Neural progenitor cell (in vitro differentiated cells): Measurements from ENCODE around the gene AKAP5.

Experiments used
- CTCF ChIP-seq: fragments of 200-600 bp; sonication (generic); IDR thresholded peaks from 2 replicates; pipeline ENCODE4 v1.5.1; 2017; ENCODE audit warnings: antibody characterized with exemption, mild to moderate bottlenecking
- EZH2 ChIP-seq: fragments of 200-600 bp; sonication (generic); IDR thresholded peaks from 2 replicates; pipeline ENCODE4 v1.6.1; 2017; ENCODE audit warnings: antibody characterized with exemption, mild to moderate bottlenecking, moderate library complexity
- EZH2phosphoT487 ChIP-seq: fragments of 200-600 bp; sonication (generic); IDR thresholded peaks from 2 replicates; pipeline ENCODE4 v1.6.1; 2017; ENCODE audit warnings: antibody characterized with exemption

- TF ChIP-seq CTCF (no peak), EZH2phosphoT487 (no peak), EZH2 (no peak)
Measured at GRCh38 chr14:64444984-64445845, 20.1 kb upstream of the AKAP5 start.
